ENCODE results near the gene FBXO46. TPM values are rescaled to one million over a fixed set of nuclear protein-coding genes. Genes with fewer than 3 reads are reported as not detected.

Gene FBXO46
- total RNA-seq, 2 experiments from 2014 or later: 27.5 to 32.2 TPM

GRCh38 chr19:45717983-45718650, 12.6 kb downstream of the FBXO46 start:
- Histone ChIP-seq H3K4me2 (ENCODE audit: low read length) (peak overlapping the region; percentile 91), H3K4me3 (ENCODE audit: low read depth, low read length, poor library complexity, severe bottlenecking) (peak overlapping the region; percentile 87), H4K20me1 (ENCODE audit: insufficient read depth, low read length) (no peaks in the 10 kb centered on the region), H3K9me3 (ENCODE audit: low read length) (no peaks in the 10 kb centered on the region), H2AFZ (ENCODE audit: low read length) (peak overlapping the region; percentile 33; the same call in 1 of the 2 replicates), H3K4me1 (ENCODE audit: insufficient read depth, low read length, poor library complexity, severe bottlenecking) (peaks cover 29% of the 10 kb centered on the region), H3K79me2 (ENCODE audit: insufficient read depth, low read depth, low read length) (peaks cover 33% of the 10 kb centered on the region), H3K27ac (ENCODE audit: low read depth, low read length, poor library complexity, severe bottlenecking) (peak overlapping the region; percentile 71), H3K9me2 (ENCODE audit: insufficient read depth, low read length) (no peaks in the 10 kb centered on the region), H3K36me3 (ENCODE audit: insufficient read depth, low read length) (peaks cover 25% of the 10 kb centered on the region)
- intact Hi-C loops (cut with micrococcal nuclease; ENCODE audit: unreplicated experiment): no loop called here
- POLR2A ChIA-PET: interaction anchor here (0.9 to 3.4 kb wide), 3 partner anchors 12 to 51 kb away, joined by 3 to 13 read pairs (median 4); partner anchors contain the start of genes FBXO46 and SIX5
- CTCF ChIA-PET (ENCODE audit: unreplicated experiment): interaction anchor here (1.3 kb wide), 1 partner anchor 25 kb away, joined by 4 read pairs; the partner anchor contains the start of gene QPCTL
- DNase-seq (ENCODE audit: low spot score): no peak
- BruUV-seq (replicated peaks): no TSS peak
- TF ChIP-seq EZH2phosphoT487 (IDR thresholded peaks at IDR 0.05; ENCODE audit: borderline replicate concordance, low read depth, low read length) (no peak), CTCF (conservative IDR thresholded peaks at IDR 0.05; ENCODE audit: low read length) (no peak)

- no TSS peak for BruUV-seq (replicated peaks)
Measured at GRCh38 chr19:45717131-45717982, 13.3 kb downstream of the FBXO46 start.

More at GRCh38 chr19:45717131-45717982, 13.3 kb downstream of the FBXO46 start:
- Histone ChIP-seq H3K27ac (ENCODE audit: low read depth, low read length, poor library complexity, severe bottlenecking) (peak overlapping the region; percentile 71), H3K79me2 (ENCODE audit: insufficient read depth, low read depth, low read length) (peaks cover 33% of the 10 kb centered on the region), H3K9me2 (ENCODE audit: insufficient read depth, low read length) (no peaks in the 10 kb centered on the region), H3K9me3 (ENCODE audit: low read length) (no peaks in the 10 kb centered on the region), H4K20me1 (ENCODE audit: insufficient read depth, low read length) (no peaks in the 10 kb centered on the region), H3K36me3 (ENCODE audit: insufficient read depth, low read length) (peaks cover 21% of the 10 kb centered on the region), H3K4me2 (ENCODE audit: low read length) (peak overlapping the region; percentile 91), H3K4me3 (ENCODE audit: low read depth, low read length, poor library complexity, severe bottlenecking) (peak overlapping the region; percentile 87), H3K4me1 (ENCODE audit: insufficient read depth, low read length, poor library complexity, severe bottlenecking) (peaks cover 29% of the 10 kb centered on the region), H2AFZ (ENCODE audit: low read length) (peak overlapping the region; percentile 47; the same call in 1 of the 2 replicates)
- intact Hi-C loops (cut with micrococcal nuclease; ENCODE audit: unreplicated experiment): no loop called here
- peak; percentile 99 for DNase-seq (ENCODE audit: low spot score)
- TF ChIP-seq CTCF (conservative IDR thresholded peaks at IDR 0.05; ENCODE audit: low read length): peak; percentile 55
- no peak for TF ChIP-seq EZH2phosphoT487 (IDR thresholded peaks at IDR 0.05; ENCODE audit: borderline replicate concordance, low read depth, low read length)
- POLR2A ChIA-PET: interaction anchor here (0.6 to 3.4 kb wide), 11 partner anchors 9 to 317 kb away, joined by 3 to 13 read pairs (median 4); partner anchors contain the start of genes FBXO46, MEIOSIN, QPCTL and SIX5
- CTCF ChIA-PET (ENCODE audit: unreplicated experiment): no interaction called here
